DND-41 (cell line): ENCODE data around the gene ZCRB1.

Experiments used
- ATAC-seq: fragments of 200-7000 bp; cut with Tn5 transposase; 3 replicates; pipeline ENCODE4 v1.9.1; 2021; ENCODE audit warnings: low read depth; ENCODE audit not compliant: insufficient read depth
- DNase-seq: peaks from one replicate; pipeline ENCODE4 v3.0.0-alpha.2; 2020
- H2AFZ ChIP-seq: 2 replicates; pipeline ENCODE4 v1.6.0; 2012; ENCODE audit warnings: low read depth, low read length
- H3K27ac ChIP-seq: 2 replicates; pipeline ENCODE4 v1.5.1; 2012; ENCODE audit warnings: low read length, inconsistent platforms
- H3K27me3 ChIP-seq: fragments of 200-600 bp; sonication (generic); 2 replicates; pipeline ENCODE4 v1.6.0; 2012; ENCODE audit warnings: low read length, mild to moderate bottlenecking, inconsistent platforms; ENCODE audit not compliant: insufficient read depth, poor library complexity
- H3K36me3 ChIP-seq: 2 replicates; pipeline ENCODE4 v1.5.1; 2012; ENCODE audit warnings: low read length, inconsistent platforms; ENCODE audit not compliant: insufficient read depth
- H3K4me1 ChIP-seq: 2 replicates; pipeline ENCODE4 v1.5.1; 2012; ENCODE audit warnings: mild to moderate bottlenecking, low read length; ENCODE audit not compliant: insufficient read depth
- H3K4me2 ChIP-seq: 2 replicates; pipeline ENCODE4 v1.6.0; 2012; ENCODE audit warnings: mild to moderate bottlenecking, moderate library complexity, low read length, inconsistent platforms; ENCODE audit not compliant: insufficient read depth
- H3K4me3 ChIP-seq, 2 experiments: fragments of 200-600 bp in 1 of 2; shearing (Covaris generic) in 1 of 2; 2 replicates each; pipeline ENCODE4 v1.5.1; 2012 to 2016; ENCODE audit warnings: inconsistent platforms in 2 of 2, low read length in 2 of 2, mild to moderate bottlenecking in 2 of 2, low read depth in 1 of 2, moderate library complexity in 1 of 2
- H3K79me2 ChIP-seq: 2 replicates; pipeline ENCODE4 v1.6.0; 2012; ENCODE audit warnings: low read length, inconsistent platforms; ENCODE audit not compliant: insufficient read depth
- H3K9ac ChIP-seq: 2 replicates; pipeline ENCODE4 v1.6.0; 2012; ENCODE audit warnings: low read depth, mild to moderate bottlenecking, inconsistent platforms, low read length, moderate library complexity
- H3K9me3 ChIP-seq: 2 replicates; pipeline ENCODE4 v1.5.1; 2012; ENCODE audit warnings: low read length, moderate library complexity, mild to moderate bottlenecking, inconsistent platforms; ENCODE audit not compliant: insufficient read depth, severe bottlenecking
- H4K20me1 ChIP-seq: 2 replicates; pipeline ENCODE4 v1.6.0; 2012; ENCODE audit warnings: low read length; ENCODE audit not compliant: insufficient read depth
- CTCF ChIP-seq: IDR thresholded peaks from 2 replicates; pipeline ENCODE4 v1.5.1; 2012; ENCODE audit warnings: borderline replicate concordance, low read length, moderate library complexity, mild to moderate bottlenecking; ENCODE audit not compliant: poor library complexity, severe bottlenecking; ENCODE audit errors: extremely low read depth
- EZH2 ChIP-seq: IDR thresholded peaks from 3 replicates; pipeline ENCODE4 v1.6.1; 2012; ENCODE audit warnings: borderline replicate concordance, low read depth, mild to moderate bottlenecking, moderate library complexity, low read length, inconsistent platforms; ENCODE audit not compliant: severe bottlenecking

Gene ZCRB1

GRCh38 chr12:42291680-42292079 lies 34.2 kb downstream of the ZCRB1 start:
- no peaks in the 10 kb centered on the region for H3K4me1 ChIP-seq
- H3K36me3 ChIP-seq: no peaks in the 10 kb centered on the region
- no peaks in the 10 kb centered on the region for H3K27me3 ChIP-seq
- no peaks in the 10 kb centered on the region for H4K20me1 ChIP-seq
- ATAC-seq: no peak
- TF ChIP-seq CTCF (no peak), EZH2 (no peak)
- no peaks in the 10 kb centered on the region for H3K9me3 ChIP-seq
- no peak overlapping the region for H3K9ac ChIP-seq
- H2AFZ ChIP-seq: no peak overlapping the region
- no peak for DNase-seq
- no peak overlapping the region for H3K27ac ChIP-seq
- no peak overlapping the region for H3K4me3 ChIP-seq
- no peaks in the 10 kb centered on the region for H3K79me2 ChIP-seq
- H3K4me2 ChIP-seq: no peak overlapping the region

GRCh38 chr12:42288544-42288943 lies 37.4 kb downstream of the ZCRB1 start:
- no peak overlapping the region for H3K4me3 ChIP-seq
- H4K20me1 ChIP-seq: no peaks in the 10 kb centered on the region
- H2AFZ ChIP-seq: no peak overlapping the region
- no peaks in the 10 kb centered on the region for H3K4me1 ChIP-seq
- no peak overlapping the region for H3K4me2 ChIP-seq
- H3K9me3 ChIP-seq: no peaks in the 10 kb centered on the region
- H3K9ac ChIP-seq: no peak overlapping the region
- H3K27ac ChIP-seq: no peak overlapping the region
- no peak for TF ChIP-seq EZH2
- no peak for TF ChIP-seq CTCF
- DNase-seq (no peak), ATAC-seq (no peak)
- no peaks in the 10 kb centered on the region for H3K36me3 ChIP-seq
- H3K27me3 ChIP-seq: no peaks in the 10 kb centered on the region
- no peaks in the 10 kb centered on the region for H3K79me2 ChIP-seq

GRCh38 chr12:42286741-42287140 lies 39.2 kb downstream of the ZCRB1 start:
- Histone ChIP-seq H3K27me3 (no peaks in the 10 kb centered on the region), H3K4me3 (no peak overlapping the region), H2AFZ (no peak overlapping the region), H3K79me2 (no peaks in the 10 kb centered on the region), H4K20me1 (no peaks in the 10 kb centered on the region), H3K27ac (no peak overlapping the region), H3K4me1 (no peaks in the 10 kb centered on the region), H3K9ac (no peak overlapping the region), H3K9me3 (no peaks in the 10 kb centered on the region), H3K4me2 (no peak overlapping the region), H3K36me3 (no peaks in the 10 kb centered on the region)
- DNase-seq: no peak
- TF ChIP-seq CTCF (no peak), EZH2 (no peak)
- ATAC-seq: no peak

GRCh38 chr12:42285431-42285830 lies 40.5 kb downstream of the ZCRB1 start:
- Histone ChIP-seq H3K27me3 (no peaks in the 10 kb centered on the region), H3K9me3 (no peaks in the 10 kb centered on the region), H3K4me3 (no peak overlapping the region), H3K27ac (no peak overlapping the region), H3K4me1 (no peaks in the 10 kb centered on the region), H2AFZ (no peak overlapping the region), H3K4me2 (no peak overlapping the region), H3K36me3 (no peaks in the 10 kb centered on the region), H3K9ac (no peak overlapping the region), H3K79me2 (no peaks in the 10 kb centered on the region), H4K20me1 (no peaks in the 10 kb centered on the region)
- DNase-seq (no peak), ATAC-seq (no peak)
- TF ChIP-seq EZH2 (no peak), CTCF (no peak)
